HL-60 (cell line): Measurements from ENCODE around the gene EGFR.

Source experiments
- CTCF ChIP-seq: IDR thresholded peaks from one replicate; pipeline ENCODE4 v1.5.1; 2011; ENCODE audit warnings: low read length, control low read depth, inconsistent platforms; ENCODE audit not compliant: insufficient read depth
- POLR2AphosphoS5 ChIP-seq: IDR thresholded peaks from 2 replicates; pipeline ENCODE4 v1.6.1; 2012; ENCODE audit warnings: low read depth
- REST ChIP-seq: IDR thresholded peaks from 2 replicates; pipeline ENCODE4 v1.6.1; 2012; ENCODE audit warnings: low read depth; ENCODE audit not compliant: insufficient replicate concordance

GRCh38 chr7:55239406-55239805 is 220.6 kb downstream of the EGFR start:
- TF ChIP-seq CTCF (no peak), POLR2AphosphoS5 (no peak), REST (no peak)
